Upper lobe of left lung (tissue), 4 donors: Measurements from ENCODE around the gene RFX2.

Experiments
- EP300 ChIP-seq, 4 donors: sonication (generic); formaldehyde crosslinking; IDR thresholded peaks; one replicate each; pipeline ENCODE4 v1.5.1; 2017; ENCODE audit warnings: antibody characterized with exemption in 4 of 4, control low read depth in 2 of 4
- POLR2A ChIP-seq, 4 donors: fragments of 450-650 bp; IDR thresholded peaks; one replicate each; pipeline ENCODE4 v1.5.1; 2016 to 2017; ENCODE audit warnings: antibody characterized with exemption in 4 of 4, mild to moderate bottlenecking in 2 of 4
- POLR2AphosphoS5 ChIP-seq, 2 donors: sonication (generic); formaldehyde crosslinking; IDR thresholded peaks; one replicate each; pipeline ENCODE4 v1.5.1; 2017; ENCODE audit warnings: antibody characterized with exemption in 2 of 2
- TF ChIP-seq, protein P1 (sequence below), 6 experiments: fragments of 450-650 bp in 4 of 6; fragments of 200-600 bp in 2 of 6; sonication (generic) in 2 of 6; IDR thresholded peaks; one replicate each; pipeline ENCODE4 v1.5.1; 2016 to 2019; ENCODE audit warnings: antibody characterized with exemption in 6 of 6

DNA sequence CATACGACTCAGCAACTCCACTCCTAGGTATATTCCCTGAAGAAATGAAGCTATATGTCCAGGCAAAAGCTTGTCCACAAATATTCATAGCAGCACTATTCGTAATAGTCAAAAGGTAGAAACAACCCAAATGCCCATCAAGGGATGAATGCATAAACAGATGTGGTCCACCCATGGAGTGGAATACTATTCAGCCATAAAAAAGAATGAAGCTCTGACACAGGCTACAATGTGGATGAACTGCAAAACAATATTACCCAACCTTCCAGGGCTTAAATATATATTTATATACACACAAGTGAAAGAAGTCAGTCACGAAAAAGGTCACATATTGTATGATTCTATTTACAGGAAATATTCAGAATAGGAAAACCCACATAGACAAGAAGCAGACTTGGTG is 19.7 kb downstream of the RFX2 start:
- TF ChIP-seq EP300 (IDR thresholded peaks at IDR 0.05) (no peak), POLR2AphosphoS5 (IDR thresholded peaks at IDR 0.05) (no peak), POLR2A (IDR thresholded peaks at IDR 0.05) (no peak)
- TF ChIP-seq, protein P1, sequence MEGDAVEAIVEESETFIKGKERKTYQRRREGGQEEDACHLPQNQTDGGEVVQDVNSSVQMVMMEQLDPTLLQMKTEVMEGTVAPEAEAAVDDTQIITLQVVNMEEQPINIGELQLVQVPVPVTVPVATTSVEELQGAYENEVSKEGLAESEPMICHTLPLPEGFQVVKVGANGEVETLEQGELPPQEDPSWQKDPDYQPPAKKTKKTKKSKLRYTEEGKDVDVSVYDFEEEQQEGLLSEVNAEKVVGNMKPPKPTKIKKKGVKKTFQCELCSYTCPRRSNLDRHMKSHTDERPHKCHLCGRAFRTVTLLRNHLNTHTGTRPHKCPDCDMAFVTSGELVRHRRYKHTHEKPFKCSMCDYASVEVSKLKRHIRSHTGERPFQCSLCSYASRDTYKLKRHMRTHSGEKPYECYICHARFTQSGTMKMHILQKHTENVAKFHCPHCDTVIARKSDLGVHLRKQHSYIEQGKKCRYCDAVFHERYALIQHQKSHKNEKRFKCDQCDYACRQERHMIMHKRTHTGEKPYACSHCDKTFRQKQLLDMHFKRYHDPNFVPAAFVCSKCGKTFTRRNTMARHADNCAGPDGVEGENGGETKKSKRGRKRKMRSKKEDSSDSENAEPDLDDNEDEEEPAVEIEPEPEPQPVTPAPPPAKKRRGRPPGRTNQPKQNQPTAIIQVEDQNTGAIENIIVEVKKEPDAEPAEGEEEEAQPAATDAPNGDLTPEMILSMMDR (IDR thresholded peaks at IDR 0.05): no peak
